IMR-90 (cell line): Measurements from ENCODE around the gene ADGRF5.

ENCODE experiments used
- BHLHE40 ChIP-seq: fragments of 150-350 bp; IDR thresholded peaks from 2 replicates; pipeline ENCODE4 v1.6.1; 2016; ENCODE audit warnings: mild to moderate bottlenecking, low read depth, low read length
- MAZ ChIP-seq: IDR thresholded peaks from 2 replicates; pipeline ENCODE4 v1.6.1; 2012; ENCODE audit warnings: low read depth, mild to moderate bottlenecking, low read length, improper control_type of control experiment, moderate library complexity, borderline replicate concordance
- MXI1 ChIP-seq: IDR thresholded peaks from 2 replicates; pipeline ENCODE4 v1.6.1; 2012; ENCODE audit warnings: low read depth, mild to moderate bottlenecking, low read length, moderate library complexity, borderline replicate concordance
- POLR2A ChIP-seq: IDR thresholded peaks from 2 replicates; pipeline ENCODE4 v1.6.1; 2012; ENCODE audit warnings: mild to moderate bottlenecking, low read depth, low read length
- RAD21 ChIP-seq: IDR thresholded peaks from 2 replicates; pipeline ENCODE4 v1.6.1; 2012; ENCODE audit warnings: low read length, improper control_type of control experiment
- RCOR1 ChIP-seq: IDR thresholded peaks from 2 replicates; pipeline ENCODE4 v1.6.1; 2012; ENCODE audit warnings: mild to moderate bottlenecking, low read length, improper control_type of control experiment; ENCODE audit not compliant: insufficient replicate concordance
- SMC3 ChIP-seq: fragments of 150-350 bp; IDR thresholded peaks from 2 replicates; pipeline ENCODE4 v1.6.1; 2016; ENCODE audit warnings: low read depth, mild to moderate bottlenecking, antibody characterized with exemption, low read length, moderate library complexity
- TF ChIP-seq, protein P1 (sequence below): conservative IDR thresholded peaks from 2 replicates; pipeline ENCODE4 v1.5.1; 2012; ENCODE audit warnings: mild to moderate bottlenecking, low read depth, low read length, improper control_type of control experiment
- TF ChIP-seq, protein P2 (sequence below): fragments of 150-350 bp; IDR thresholded peaks from 2 replicates; pipeline ENCODE4 v1.6.1; 2017; ENCODE audit warnings: mild to moderate bottlenecking, antibody characterized with exemption, low read length, low read depth

DNA sequence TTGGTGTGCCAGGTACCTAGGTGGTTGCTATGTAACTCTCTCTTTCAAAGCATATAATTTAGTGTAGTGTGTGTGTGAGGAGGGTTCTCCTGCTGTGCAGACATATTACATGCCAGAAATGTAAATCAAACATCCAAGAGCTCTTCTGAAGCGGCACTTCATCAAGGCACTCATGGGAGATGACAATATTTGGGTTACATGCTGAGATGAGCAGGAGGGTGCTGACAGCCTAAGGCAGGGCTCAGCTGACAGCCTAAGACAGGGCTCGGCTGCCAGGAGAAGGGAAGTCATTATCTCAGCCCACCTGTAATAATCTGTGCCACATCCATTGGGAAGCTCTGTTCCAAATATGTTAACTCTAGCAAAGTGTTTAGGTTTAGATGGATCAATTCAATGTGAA is 39.1 kb downstream of the ADGRF5 start:
- TF ChIP-seq, protein P1, sequence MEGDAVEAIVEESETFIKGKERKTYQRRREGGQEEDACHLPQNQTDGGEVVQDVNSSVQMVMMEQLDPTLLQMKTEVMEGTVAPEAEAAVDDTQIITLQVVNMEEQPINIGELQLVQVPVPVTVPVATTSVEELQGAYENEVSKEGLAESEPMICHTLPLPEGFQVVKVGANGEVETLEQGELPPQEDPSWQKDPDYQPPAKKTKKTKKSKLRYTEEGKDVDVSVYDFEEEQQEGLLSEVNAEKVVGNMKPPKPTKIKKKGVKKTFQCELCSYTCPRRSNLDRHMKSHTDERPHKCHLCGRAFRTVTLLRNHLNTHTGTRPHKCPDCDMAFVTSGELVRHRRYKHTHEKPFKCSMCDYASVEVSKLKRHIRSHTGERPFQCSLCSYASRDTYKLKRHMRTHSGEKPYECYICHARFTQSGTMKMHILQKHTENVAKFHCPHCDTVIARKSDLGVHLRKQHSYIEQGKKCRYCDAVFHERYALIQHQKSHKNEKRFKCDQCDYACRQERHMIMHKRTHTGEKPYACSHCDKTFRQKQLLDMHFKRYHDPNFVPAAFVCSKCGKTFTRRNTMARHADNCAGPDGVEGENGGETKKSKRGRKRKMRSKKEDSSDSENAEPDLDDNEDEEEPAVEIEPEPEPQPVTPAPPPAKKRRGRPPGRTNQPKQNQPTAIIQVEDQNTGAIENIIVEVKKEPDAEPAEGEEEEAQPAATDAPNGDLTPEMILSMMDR, result no peak
- TF ChIP-seq RCOR1 (no peak), MAZ (no peak), MXI1 (no peak), SMC3 (no peak), POLR2A (no peak), RAD21 (no peak), BHLHE40 (no peak)
- TF ChIP-seq, protein P2, sequence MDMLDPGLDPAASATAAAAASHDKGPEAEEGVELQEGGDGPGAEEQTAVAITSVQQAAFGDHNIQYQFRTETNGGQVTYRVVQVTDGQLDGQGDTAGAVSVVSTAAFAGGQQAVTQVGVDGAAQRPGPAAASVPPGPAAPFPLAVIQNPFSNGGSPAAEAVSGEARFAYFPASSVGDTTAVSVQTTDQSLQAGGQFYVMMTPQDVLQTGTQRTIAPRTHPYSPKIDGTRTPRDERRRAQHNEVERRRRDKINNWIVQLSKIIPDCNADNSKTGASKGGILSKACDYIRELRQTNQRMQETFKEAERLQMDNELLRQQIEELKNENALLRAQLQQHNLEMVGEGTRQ, result no peak
